Measurements from ENCODE around the gene RNF19B.
"Not testable (repeated sequence)": the region's sequence is repeated elsewhere in the genome, so short reads cannot be mapped to it uniquely, and the experiment has no call there.

RNF19B gene

DNA sequence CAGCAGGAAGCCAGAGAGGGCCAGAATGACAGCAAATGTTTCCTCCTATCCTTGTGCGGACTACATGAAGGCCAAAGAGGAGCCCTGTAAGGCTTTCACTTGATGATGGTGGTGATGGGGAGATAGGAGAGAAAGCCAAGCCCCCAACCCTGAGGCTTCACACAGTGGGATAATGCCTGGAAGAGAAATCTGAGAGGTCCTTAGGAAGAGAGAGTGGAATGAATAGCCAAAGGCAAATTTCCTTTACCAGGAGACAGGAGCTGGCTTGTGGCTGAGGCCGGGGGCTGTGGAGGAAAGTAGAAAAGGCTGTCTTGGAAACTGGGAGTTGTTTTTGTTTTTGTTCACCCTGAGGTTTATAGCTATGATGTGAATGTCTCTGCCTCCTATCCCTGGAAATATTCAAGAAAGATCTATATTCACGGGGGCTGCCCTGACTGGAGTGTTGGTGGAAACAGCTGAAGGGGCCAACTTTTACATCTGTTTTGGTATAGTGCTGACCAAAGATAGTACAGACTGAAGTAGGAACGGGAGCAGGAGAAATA lies 13.0 kb upstream of the RNF19B start:
- H3K27ac ChIP-seq (ENCODE audit: low read depth, low read length): no peak overlapping the region
- no peaks in the 10 kb centered on the region for H3K27me3 ChIP-seq (ENCODE audit: control insufficient read depth in 1 of 2, insufficient read depth in 2 of 2, low read length in 2 of 2)
- H3K36me3 ChIP-seq (ENCODE audit: insufficient read depth, low read length): no peaks in the 10 kb centered on the region
- no peak overlapping the region for H3K9ac ChIP-seq (ENCODE audit: low read length)
- no peaks in the 10 kb centered on the region for H3K9me3 ChIP-seq (ENCODE audit: low read length)
- H3K4me1 ChIP-seq (ENCODE audit: insufficient read depth, low read length): peaks cover 7% of the 10 kb centered on the region
- H3K4me3 ChIP-seq (ENCODE audit: low read depth in 1 of 2, low read length in 2 of 2): no peak overlapping the region

GRCh38 chr1:32975055-32975454 lies 10.4 kb upstream of the RNF19B start:
- H3K9me3 ChIP-seq (ENCODE audit: low read length); H3K4me3 ChIP-seq (ENCODE audit: low read depth in 1 of 2, low read length in 2 of 2); H3K27me3 ChIP-seq (ENCODE audit: control insufficient read depth in 1 of 2, insufficient read depth in 2 of 2, low read length in 2 of 2); H3K36me3 ChIP-seq (ENCODE audit: insufficient read depth, low read length); H3K4me1 ChIP-seq (ENCODE audit: insufficient read depth, low read length); H3K9ac ChIP-seq (ENCODE audit: low read length); H3K27ac ChIP-seq (ENCODE audit: low read depth, low read length): not testable (repeated sequence)

- not testable (repeated sequence) for H3K9me3 ChIP-seq (ENCODE audit: low read length); H3K4me1 ChIP-seq (ENCODE audit: insufficient read depth, low read length); H3K27me3 ChIP-seq (ENCODE audit: control insufficient read depth in 1 of 2, insufficient read depth in 2 of 2, low read length in 2 of 2); H3K36me3 ChIP-seq (ENCODE audit: insufficient read depth, low read length); H3K9ac ChIP-seq (ENCODE audit: low read length); H3K27ac ChIP-seq (ENCODE audit: low read depth, low read length); H3K4me3 ChIP-seq (ENCODE audit: low read depth in 1 of 2, low read length in 2 of 2)
These were observed 8.8 kb upstream of the RNF19B start for GRCh38 chr1:32973458-32973857.

DNA sequence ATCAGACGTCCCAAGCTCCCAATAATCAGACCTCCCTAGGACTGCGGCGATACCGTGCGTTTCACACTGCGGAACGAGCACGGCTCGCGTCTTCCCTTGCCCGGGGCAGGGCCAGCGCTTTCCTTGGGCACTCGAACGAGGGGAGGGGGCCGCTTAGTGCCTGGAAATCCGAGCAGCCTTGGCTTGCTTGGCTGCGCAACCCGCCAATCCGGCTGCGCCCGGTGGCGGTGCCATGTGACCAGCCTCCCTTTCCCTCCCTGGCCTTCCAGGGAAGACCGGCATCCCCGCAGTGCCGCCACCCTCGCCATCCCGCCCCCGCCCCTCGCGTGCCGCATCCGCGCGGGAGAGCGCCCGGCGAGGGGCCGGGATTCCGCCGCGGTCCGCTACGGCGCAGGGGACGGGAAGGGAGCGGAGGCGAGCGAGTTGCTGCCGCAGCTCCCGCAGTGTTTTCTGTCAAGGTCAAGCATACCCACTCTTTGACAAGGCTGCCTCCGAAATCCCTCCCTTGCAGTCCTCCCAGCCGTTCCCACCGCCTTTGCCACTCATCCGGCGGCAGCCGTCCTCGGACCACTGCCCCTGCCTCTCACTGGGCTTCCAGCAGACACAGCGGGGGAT lies 8.3 kb upstream of the RNF19B start:
- peak overlapping the region; percentile 11 for H3K9ac ChIP-seq (ENCODE audit: low read length)
- H3K4me3 ChIP-seq (ENCODE audit: low read depth in 1 of 2, low read length in 2 of 2): peak overlapping the region; percentile 56 to 65
- H3K4me1 ChIP-seq (ENCODE audit: insufficient read depth, low read length): no peaks in the 10 kb centered on the region
- H3K27me3 ChIP-seq (ENCODE audit: control insufficient read depth in 1 of 2, insufficient read depth in 2 of 2, low read length in 2 of 2): no peaks in the 10 kb centered on the region
- no peaks in the 10 kb centered on the region for H3K36me3 ChIP-seq (ENCODE audit: insufficient read depth, low read length)
- no peak overlapping the region for H3K27ac ChIP-seq (ENCODE audit: low read depth, low read length)
- no peaks in the 10 kb centered on the region for H3K9me3 ChIP-seq (ENCODE audit: low read length)

- Histone ChIP-seq H3K9me3 (ENCODE audit: low read length) (no peaks in the 10 kb centered on the region), H3K27ac (ENCODE audit: low read depth, low read length) (no peak overlapping the region), H3K36me3 (ENCODE audit: insufficient read depth, low read length) (no peaks in the 10 kb centered on the region), H3K4me1 (ENCODE audit: insufficient read depth, low read length) (no peaks in the 10 kb centered on the region), H3K9ac (ENCODE audit: low read length) (no peak overlapping the region), H3K4me3 (ENCODE audit: low read depth in 1 of 2, low read length in 2 of 2) (no peak overlapping the region), H3K27me3 (ENCODE audit: control insufficient read depth in 1 of 2, insufficient read depth in 2 of 2, low read length in 2 of 2) (no peaks in the 10 kb centered on the region)
These were observed 7.0 kb upstream of the RNF19B start for GRCh38 chr1:32971576-32971975.

DNA sequence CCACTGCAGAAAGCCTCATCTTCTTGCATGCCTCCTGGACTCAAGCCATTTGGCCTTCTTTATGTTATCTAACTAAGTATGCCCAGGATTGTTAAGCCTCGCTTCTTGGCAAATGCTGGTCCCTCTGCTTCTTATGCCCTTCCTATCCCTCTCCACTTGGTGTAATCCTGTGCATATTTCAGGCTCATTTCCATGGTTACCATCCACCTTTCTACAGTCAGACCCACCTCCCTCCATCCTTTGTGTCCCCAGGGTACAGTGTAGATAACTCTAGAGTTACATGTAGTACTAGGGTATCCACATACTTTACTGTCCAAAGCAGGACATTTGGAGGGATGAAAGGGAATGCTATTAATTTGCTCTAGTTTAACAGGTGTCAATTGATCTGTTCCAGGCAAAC lies 6.5 kb upstream of the RNF19B start:
- Histone ChIP-seq H3K27ac (ENCODE audit: low read depth, low read length) (no peak overlapping the region), H3K27me3 (ENCODE audit: control insufficient read depth in 1 of 2, insufficient read depth in 2 of 2, low read length in 2 of 2) (no peaks in the 10 kb centered on the region), H3K36me3 (ENCODE audit: insufficient read depth, low read length) (no peaks in the 10 kb centered on the region), H3K4me1 (ENCODE audit: insufficient read depth, low read length) (no peaks in the 10 kb centered on the region), H3K9me3 (ENCODE audit: low read length) (no peaks in the 10 kb centered on the region), H3K4me3 (ENCODE audit: low read depth in 1 of 2, low read length in 2 of 2) (no peak overlapping the region), H3K9ac (ENCODE audit: low read length) (no peak overlapping the region)

DNA sequence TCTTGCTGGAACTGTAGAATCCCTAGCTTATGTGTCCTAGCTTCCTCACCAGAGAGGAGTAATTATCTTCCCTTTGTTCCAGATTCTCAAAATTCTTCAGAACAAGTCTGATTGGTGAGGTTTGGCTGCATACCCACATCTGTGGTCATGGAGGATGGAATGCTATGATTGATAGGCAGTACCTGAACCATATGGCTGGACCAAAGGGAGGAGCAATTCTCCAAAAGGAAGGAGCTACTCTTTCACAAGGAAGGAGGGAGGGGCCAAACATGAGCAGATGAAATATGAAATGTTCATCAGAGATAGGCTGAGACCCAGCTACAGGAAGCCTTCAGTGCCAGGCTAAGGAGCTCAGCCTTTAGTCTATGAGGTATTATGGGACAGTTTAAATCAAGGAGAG lies 5.0 kb upstream of the RNF19B start:
- no peak overlapping the region for H3K27ac ChIP-seq (ENCODE audit: low read depth, low read length)
- H3K9me3 ChIP-seq (ENCODE audit: low read length): no peaks in the 10 kb centered on the region
- no peaks in the 10 kb centered on the region for H3K27me3 ChIP-seq (ENCODE audit: control insufficient read depth in 1 of 2, insufficient read depth in 2 of 2, low read length in 2 of 2)

GRCh38 chr1:32967888-32968568 lies 3.4 kb upstream of the RNF19B start:
- H3K4me3 ChIP-seq (ENCODE audit: low read depth in 1 of 2, low read length in 2 of 2): no peak overlapping the region

More for the DNA sequence above, 5.0 kb upstream of the RNF19B start:
- peaks cover 4% of the 10 kb centered on the region for H3K4me1 ChIP-seq (ENCODE audit: insufficient read depth, low read length)
- H3K36me3 ChIP-seq (ENCODE audit: insufficient read depth, low read length): no peaks in the 10 kb centered on the region
- H3K4me3 ChIP-seq (ENCODE audit: low read depth in 1 of 2, low read length in 2 of 2): no peak overlapping the region
- H3K9ac ChIP-seq (ENCODE audit: low read length): no peak overlapping the region

DNA sequence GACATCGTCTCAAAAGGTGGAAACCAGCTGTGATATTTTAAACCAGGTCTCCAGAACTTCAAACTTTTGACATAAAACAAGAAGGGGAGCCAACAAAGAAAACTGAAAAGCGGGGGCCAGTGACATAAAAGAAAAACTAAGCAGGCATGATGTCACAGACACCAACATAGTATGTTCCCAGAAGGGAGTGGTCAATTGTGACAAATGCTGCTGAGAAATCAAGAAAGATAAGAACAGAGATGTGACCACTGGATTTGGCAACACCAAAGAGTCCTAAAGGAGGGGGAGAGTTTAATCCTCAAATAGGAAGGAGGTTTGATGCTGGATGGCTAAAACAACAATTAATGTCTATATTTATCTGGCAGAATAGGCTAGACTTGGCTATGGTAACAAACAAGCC lies 2.3 kb upstream of the RNF19B start:
- H3K9ac ChIP-seq (ENCODE audit: low read length): no peak overlapping the region
- no peaks in the 10 kb centered on the region for H3K9me3 ChIP-seq (ENCODE audit: low read length)
- H3K27me3 ChIP-seq (ENCODE audit: control insufficient read depth in 1 of 2, insufficient read depth in 2 of 2, low read length in 2 of 2): no peaks in the 10 kb centered on the region
- no peaks in the 10 kb centered on the region for H3K36me3 ChIP-seq (ENCODE audit: insufficient read depth, low read length)
- H3K27ac ChIP-seq (ENCODE audit: low read depth, low read length): no peak overlapping the region
- H3K4me3 ChIP-seq (ENCODE audit: low read depth in 1 of 2, low read length in 2 of 2): no peak overlapping the region
- H3K4me1 ChIP-seq (ENCODE audit: insufficient read depth, low read length): peaks cover 17% of the 10 kb centered on the region

More at GRCh38 chr1:32967888-32968568, 3.4 kb upstream of the RNF19B start:
- Histone ChIP-seq H3K4me1 (ENCODE audit: insufficient read depth, low read length) (peaks cover 7% of the 10 kb centered on the region), H3K9ac (ENCODE audit: low read length) (no peak overlapping the region), H3K36me3 (ENCODE audit: insufficient read depth, low read length) (no peaks in the 10 kb centered on the region), H3K27me3 (ENCODE audit: control insufficient read depth in 1 of 2, insufficient read depth in 2 of 2, low read length in 2 of 2) (no peaks in the 10 kb centered on the region), H3K9me3 (ENCODE audit: low read length) (no peaks in the 10 kb centered on the region), H3K27ac (ENCODE audit: low read depth, low read length) (no peak overlapping the region)

- Histone ChIP-seq H3K27me3 (ENCODE audit: control insufficient read depth in 1 of 2, insufficient read depth in 2 of 2, low read length in 2 of 2) (no peaks in the 10 kb centered on the region), H3K9ac (ENCODE audit: low read length) (no peak overlapping the region), H3K4me3 (ENCODE audit: low read depth in 1 of 2, low read length in 2 of 2) (peak overlapping the region; percentile 37 to 39), H3K27ac (ENCODE audit: low read depth, low read length) (peak overlapping the region; percentile 73), H3K9me3 (ENCODE audit: low read length) (no peaks in the 10 kb centered on the region), H3K36me3 (ENCODE audit: insufficient read depth, low read length) (no peaks in the 10 kb centered on the region), H3K4me1 (ENCODE audit: insufficient read depth, low read length) (peaks cover 26% of the 10 kb centered on the region)
These were observed 690 bp upstream of the RNF19B start for GRCh38 chr1:32965251-32965747.

GRCh38 chr1:32963746-32964460 lies 706 bp downstream of the RNF19B start:
- Histone ChIP-seq H3K36me3 (ENCODE audit: insufficient read depth, low read length) (no peaks in the 10 kb centered on the region), H3K9ac (ENCODE audit: low read length) (no peak overlapping the region), H3K27me3 (ENCODE audit: control insufficient read depth in 1 of 2, insufficient read depth in 2 of 2, low read length in 2 of 2) (no peaks in the 10 kb centered on the region), H3K4me3 (ENCODE audit: low read depth in 1 of 2, low read length in 2 of 2) (peak overlapping the region; percentile 51 to 88), H3K4me1 (ENCODE audit: insufficient read depth, low read length) (peaks cover 29% of the 10 kb centered on the region), H3K9me3 (ENCODE audit: low read length) (no peaks in the 10 kb centered on the region), H3K27ac (ENCODE audit: low read depth, low read length) (peak overlapping the region; percentile 86)

Measured in muscle layer of colon (tissue), 2 donors.